HL-60 (cell line): ENCODE measurements around the gene CAMK2N1.
"Not testable (repeated sequence)": the region's sequence is repeated elsewhere in the genome, so short reads cannot be mapped to it uniquely, and the experiment has no call there.

Experiments used
- DNase-seq, 2 experiments: peaks; one replicate each; pipeline ENCODE4 v3.0.0-alpha.2; 2010 to 2020; ENCODE audit warnings: low read depth in 1 of 2, low spot score in 1 of 2
- H3K27ac ChIP-seq: fragments of 250-450 bp; sonication (Bioruptor Pico); replicated peaks from 2 replicates; pipeline ENCODE4 v1.5.1; 2020; ENCODE audit warnings: mild to moderate bottlenecking, moderate library complexity
- H3K27me3 ChIP-seq: fragments of 250-450 bp; sonication (Bioruptor Pico); 2 replicates; pipeline ENCODE4 v1.5.1; 2021; ENCODE audit warnings: mild to moderate bottlenecking, moderate library complexity; ENCODE audit not compliant: insufficient read depth, poor library complexity, severe bottlenecking
- H3K4me3 ChIP-seq: replicated peaks from 2 replicates; pipeline ENCODE4 v1.5.1; 2011; ENCODE audit warnings: mild to moderate bottlenecking, control low read depth, low read length; ENCODE audit not compliant: insufficient read depth
- GABPA ChIP-seq: IDR thresholded peaks from 2 replicates; pipeline ENCODE4 v1.6.1; 2012; ENCODE audit warnings: low read depth
- POLR2AphosphoS5 ChIP-seq: IDR thresholded peaks from 2 replicates; pipeline ENCODE4 v1.6.1; 2012; ENCODE audit warnings: low read depth
- SPI1 ChIP-seq: IDR thresholded peaks from 2 replicates; pipeline ENCODE4 v1.6.1; 2012; ENCODE audit warnings: low read depth, mild to moderate bottlenecking, borderline replicate concordance
- TF ChIP-seq, protein P1 (sequence below): IDR thresholded peaks from 2 replicates; pipeline ENCODE4 v1.6.1; 2012; ENCODE audit warnings: low read depth; ENCODE audit not compliant: insufficient replicate concordance
- TF ChIP-seq, protein P2 (sequence below): IDR thresholded peaks from one replicate; pipeline ENCODE4 v1.5.1; 2011; ENCODE audit warnings: low read length, control low read depth, inconsistent platforms; ENCODE audit not compliant: insufficient read depth

The CAMK2N1 gene

DNA sequence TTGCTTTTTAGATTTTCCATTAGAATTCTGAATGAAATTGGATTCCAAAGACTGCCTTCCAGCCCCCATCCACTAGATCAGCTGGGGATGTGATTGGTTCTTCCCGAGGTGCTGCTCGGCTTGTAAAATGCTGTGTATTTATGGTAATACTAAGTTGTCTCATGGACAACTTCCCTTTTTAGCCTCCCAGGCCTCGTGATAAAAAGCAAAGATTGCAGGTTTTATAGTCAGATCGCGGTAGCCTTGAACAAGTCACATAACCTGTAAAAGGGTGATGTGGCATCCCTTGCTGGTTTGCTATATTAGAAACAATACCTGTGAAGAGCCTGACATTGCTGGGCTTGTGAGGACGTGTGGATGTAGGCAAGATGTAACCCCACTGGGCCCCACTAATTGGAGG is 11.5 kb upstream of the CAMK2N1 start:
- Histone ChIP-seq H3K27ac (no peak overlapping the region), H3K27me3 (no peaks in the 10 kb centered on the region), H3K4me3 (no peak overlapping the region)
- TF ChIP-seq, protein P1, sequence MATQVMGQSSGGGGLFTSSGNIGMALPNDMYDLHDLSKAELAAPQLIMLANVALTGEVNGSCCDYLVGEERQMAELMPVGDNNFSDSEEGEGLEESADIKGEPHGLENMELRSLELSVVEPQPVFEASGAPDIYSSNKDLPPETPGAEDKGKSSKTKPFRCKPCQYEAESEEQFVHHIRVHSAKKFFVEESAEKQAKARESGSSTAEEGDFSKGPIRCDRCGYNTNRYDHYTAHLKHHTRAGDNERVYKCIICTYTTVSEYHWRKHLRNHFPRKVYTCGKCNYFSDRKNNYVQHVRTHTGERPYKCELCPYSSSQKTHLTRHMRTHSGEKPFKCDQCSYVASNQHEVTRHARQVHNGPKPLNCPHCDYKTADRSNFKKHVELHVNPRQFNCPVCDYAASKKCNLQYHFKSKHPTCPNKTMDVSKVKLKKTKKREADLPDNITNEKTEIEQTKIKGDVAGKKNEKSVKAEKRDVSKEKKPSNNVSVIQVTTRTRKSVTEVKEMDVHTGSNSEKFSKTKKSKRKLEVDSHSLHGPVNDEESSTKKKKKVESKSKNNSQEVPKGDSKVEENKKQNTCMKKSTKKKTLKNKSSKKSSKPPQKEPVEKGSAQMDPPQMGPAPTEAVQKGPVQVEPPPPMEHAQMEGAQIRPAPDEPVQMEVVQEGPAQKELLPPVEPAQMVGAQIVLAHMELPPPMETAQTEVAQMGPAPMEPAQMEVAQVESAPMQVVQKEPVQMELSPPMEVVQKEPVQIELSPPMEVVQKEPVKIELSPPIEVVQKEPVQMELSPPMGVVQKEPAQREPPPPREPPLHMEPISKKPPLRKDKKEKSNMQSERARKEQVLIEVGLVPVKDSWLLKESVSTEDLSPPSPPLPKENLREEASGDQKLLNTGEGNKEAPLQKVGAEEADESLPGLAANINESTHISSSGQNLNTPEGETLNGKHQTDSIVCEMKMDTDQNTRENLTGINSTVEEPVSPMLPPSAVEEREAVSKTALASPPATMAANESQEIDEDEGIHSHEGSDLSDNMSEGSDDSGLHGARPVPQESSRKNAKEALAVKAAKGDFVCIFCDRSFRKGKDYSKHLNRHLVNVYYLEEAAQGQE, result no peak
- TF ChIP-seq GABPA (no peak), POLR2AphosphoS5 (no peak), SPI1 (no peak)
- TF ChIP-seq, protein P2, sequence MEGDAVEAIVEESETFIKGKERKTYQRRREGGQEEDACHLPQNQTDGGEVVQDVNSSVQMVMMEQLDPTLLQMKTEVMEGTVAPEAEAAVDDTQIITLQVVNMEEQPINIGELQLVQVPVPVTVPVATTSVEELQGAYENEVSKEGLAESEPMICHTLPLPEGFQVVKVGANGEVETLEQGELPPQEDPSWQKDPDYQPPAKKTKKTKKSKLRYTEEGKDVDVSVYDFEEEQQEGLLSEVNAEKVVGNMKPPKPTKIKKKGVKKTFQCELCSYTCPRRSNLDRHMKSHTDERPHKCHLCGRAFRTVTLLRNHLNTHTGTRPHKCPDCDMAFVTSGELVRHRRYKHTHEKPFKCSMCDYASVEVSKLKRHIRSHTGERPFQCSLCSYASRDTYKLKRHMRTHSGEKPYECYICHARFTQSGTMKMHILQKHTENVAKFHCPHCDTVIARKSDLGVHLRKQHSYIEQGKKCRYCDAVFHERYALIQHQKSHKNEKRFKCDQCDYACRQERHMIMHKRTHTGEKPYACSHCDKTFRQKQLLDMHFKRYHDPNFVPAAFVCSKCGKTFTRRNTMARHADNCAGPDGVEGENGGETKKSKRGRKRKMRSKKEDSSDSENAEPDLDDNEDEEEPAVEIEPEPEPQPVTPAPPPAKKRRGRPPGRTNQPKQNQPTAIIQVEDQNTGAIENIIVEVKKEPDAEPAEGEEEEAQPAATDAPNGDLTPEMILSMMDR, result no peak
- DNase-seq, result no peak

DNA sequence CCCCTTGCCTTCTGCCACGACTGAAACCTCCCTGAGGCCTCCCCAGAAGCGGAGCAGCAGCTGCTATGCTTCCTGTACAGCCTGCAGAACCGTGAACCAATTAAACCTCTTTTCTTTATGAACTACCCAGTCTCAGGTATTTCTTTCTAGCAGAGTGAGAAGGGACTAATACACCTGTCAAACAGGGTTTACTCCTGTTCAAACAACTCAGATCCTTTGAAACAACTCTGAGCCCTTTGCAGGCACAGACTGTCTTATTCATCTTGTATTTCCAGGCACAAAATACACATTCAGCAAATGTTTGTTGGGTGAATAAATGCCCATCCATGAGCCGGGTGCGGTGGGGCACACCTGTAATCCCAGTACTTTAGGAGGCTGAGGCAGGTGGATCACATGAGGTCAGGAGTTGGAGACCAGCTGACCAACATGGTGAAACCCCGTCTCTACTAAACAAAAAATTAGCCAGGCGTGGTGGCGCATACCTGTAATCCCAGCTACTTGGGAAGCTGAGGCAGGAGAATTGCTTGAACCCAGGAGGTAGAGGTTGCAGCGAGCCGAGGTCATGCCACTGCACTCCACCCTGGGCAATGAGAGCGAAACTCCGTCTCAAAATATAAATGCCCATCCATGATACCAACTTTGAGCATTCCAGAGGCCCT is 10.8 kb upstream of the CAMK2N1 start:
- not testable (repeated sequence) for H3K27me3 ChIP-seq, H3K27ac ChIP-seq, H3K4me3 ChIP-seq, DNase-seq

DNA sequence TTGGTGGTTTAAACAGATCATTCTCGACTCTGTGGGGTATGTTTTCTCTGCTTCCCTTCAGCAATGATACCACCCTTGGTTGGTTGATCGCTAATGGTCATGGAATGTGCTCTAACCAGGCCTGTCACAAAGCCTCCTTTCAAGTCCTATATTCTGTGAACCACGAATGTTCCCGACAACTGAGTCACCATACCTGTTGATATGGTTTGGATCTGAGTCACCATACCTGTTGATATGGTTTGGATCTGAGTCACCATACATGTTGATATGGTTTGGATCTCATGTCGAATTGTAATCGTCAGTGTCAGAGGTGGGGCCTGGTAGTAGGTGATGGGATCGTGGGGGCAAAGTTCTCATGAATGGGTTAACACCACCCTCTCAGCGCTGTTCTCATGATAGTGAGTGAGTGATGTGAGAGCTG is 10.2 kb upstream of the CAMK2N1 start:
- Histone ChIP-seq H3K27ac (no peak overlapping the region), H3K27me3 (peaks cover 4% of the 10 kb centered on the region), H3K4me3 (no peak overlapping the region)
- TF ChIP-seq POLR2AphosphoS5, result no peak
- TF ChIP-seq GABPA, result no peak
- TF ChIP-seq, protein P2, result no peak
- no peak for TF ChIP-seq SPI1
- TF ChIP-seq, protein P1, result no peak
- no peak for DNase-seq

DNA sequence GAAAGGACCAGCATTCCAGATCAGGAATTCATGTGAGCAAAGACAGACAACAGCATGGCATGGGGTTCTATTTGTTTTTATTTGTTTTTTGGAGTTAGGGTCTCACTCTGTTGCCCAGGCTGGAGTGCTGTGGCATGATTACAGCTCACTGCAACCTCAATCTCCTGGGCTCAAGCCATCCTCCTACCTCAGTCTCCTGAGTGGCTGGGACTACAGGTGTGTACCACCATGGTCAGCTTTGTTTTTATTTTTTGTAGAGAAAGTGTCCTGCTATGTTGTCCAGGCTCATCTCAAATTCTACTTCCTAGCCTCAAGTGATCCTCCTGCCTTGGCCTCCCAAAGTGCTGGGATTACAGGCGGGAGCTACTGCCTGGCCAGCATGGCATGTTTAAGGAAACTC is 9.7 kb upstream of the CAMK2N1 start:
- TF ChIP-seq SPI1, result no peak
- no peak for TF ChIP-seq POLR2AphosphoS5
- TF ChIP-seq, protein P2, result no peak
- TF ChIP-seq, protein P1, result no peak
- TF ChIP-seq GABPA, result no peak
- Histone ChIP-seq H3K27ac (no peak overlapping the region), H3K27me3 (peaks cover 8% of the 10 kb centered on the region), H3K4me3 (no peak overlapping the region)
- no peak for DNase-seq
